ENCODE data around the gene PIK3CB. TPM values are rescaled to one million over a fixed set of nuclear protein-coding genes. Genes with fewer than 3 reads are reported as not detected.
A peak's percentile ranks its signal among the peaks of the same experiment; 100 is the strongest.
"Not testable (repeated sequence)": the region's sequence is repeated elsewhere in the genome, so short reads cannot be mapped to it uniquely, and the experiment has no call there.

PIK3CB gene
- total RNA-seq, 1 donor from 2014 or later, result 16.7 TPM

- no peak for TF ChIP-seq CTCF (IDR thresholded peaks at IDR 0.05)
- no peaks in the 10 kb centered on the region for H3K27me3 Mint-ChIP-seq (ENCODE audit: unreplicated experiment)
- no peaks in the 10 kb centered on the region for H3K36me3 Mint-ChIP-seq (ENCODE audit: unreplicated experiment)
- no peaks in the 10 kb centered on the region for H3K9me3 Mint-ChIP-seq (ENCODE audit: unreplicated experiment)
- H3K4me3 Mint-ChIP-seq (ENCODE audit: unreplicated experiment), result no peak overlapping the region
- peaks cover 2% of the 10 kb centered on the region for H3K4me1 Mint-ChIP-seq (ENCODE audit: unreplicated experiment)
- no peak for DNase-seq (ENCODE audit: extremely low spot score, unreplicated experiment)
- H3K27ac Mint-ChIP-seq (ENCODE audit: unreplicated experiment), result no peak overlapping the region
Observed at GRCh38 chr3:138842483-138843188, 7.9 kb upstream of the PIK3CB start.

GRCh38 chr3:138838385-138838784 is 3.7 kb upstream of the PIK3CB start:
- not testable (repeated sequence) for H3K36me3 Mint-ChIP-seq (ENCODE audit: unreplicated experiment); DNase-seq (ENCODE audit: extremely low spot score, unreplicated experiment); H3K27me3 Mint-ChIP-seq (ENCODE audit: unreplicated experiment); H3K27ac Mint-ChIP-seq (ENCODE audit: unreplicated experiment); H3K4me3 Mint-ChIP-seq (ENCODE audit: unreplicated experiment); H3K9me3 Mint-ChIP-seq (ENCODE audit: unreplicated experiment)
- H3K4me1 Mint-ChIP-seq (ENCODE audit: unreplicated experiment), result peaks cover 13% of the 10 kb centered on the region

GRCh38 chr3:138835846-138836245 is 1.1 kb upstream of the PIK3CB start:
- not testable (repeated sequence) for H3K27ac Mint-ChIP-seq (ENCODE audit: unreplicated experiment); H3K9me3 Mint-ChIP-seq (ENCODE audit: unreplicated experiment); H3K36me3 Mint-ChIP-seq (ENCODE audit: unreplicated experiment); DNase-seq (ENCODE audit: extremely low spot score, unreplicated experiment); H3K4me3 Mint-ChIP-seq (ENCODE audit: unreplicated experiment); H3K27me3 Mint-ChIP-seq (ENCODE audit: unreplicated experiment)
- peaks cover 19% of the 10 kb centered on the region for H3K4me1 Mint-ChIP-seq (ENCODE audit: unreplicated experiment)

- peak overlapping the region; percentile 99 for H3K27ac Mint-ChIP-seq (ENCODE audit: unreplicated experiment)
- no peaks in the 10 kb centered on the region for H3K36me3 Mint-ChIP-seq (ENCODE audit: unreplicated experiment)
- no peak for TF ChIP-seq CTCF (IDR thresholded peaks at IDR 0.05)
- DNase-seq (ENCODE audit: extremely low spot score, unreplicated experiment), result no peak
- peak overlapping the region; percentile 84 for H3K4me3 Mint-ChIP-seq (ENCODE audit: unreplicated experiment)
- H3K9me3 Mint-ChIP-seq (ENCODE audit: unreplicated experiment), result no peaks in the 10 kb centered on the region
- H3K4me1 Mint-ChIP-seq (ENCODE audit: unreplicated experiment), result peaks cover 19% of the 10 kb centered on the region
- H3K27me3 Mint-ChIP-seq (ENCODE audit: unreplicated experiment), result no peaks in the 10 kb centered on the region
Observed at GRCh38 chr3:138835397-138835757, 649 bp upstream of the PIK3CB start.

- H3K4me3 Mint-ChIP-seq (ENCODE audit: unreplicated experiment), result peak overlapping the region; percentile 77
- no peaks in the 10 kb centered on the region for H3K36me3 Mint-ChIP-seq (ENCODE audit: unreplicated experiment)
- no peaks in the 10 kb centered on the region for H3K27me3 Mint-ChIP-seq (ENCODE audit: unreplicated experiment)
- no peaks in the 10 kb centered on the region for H3K9me3 Mint-ChIP-seq (ENCODE audit: unreplicated experiment)
- peaks cover 21% of the 10 kb centered on the region for H3K4me1 Mint-ChIP-seq (ENCODE audit: unreplicated experiment)
- peak; percentile 44 for TF ChIP-seq CTCF (IDR thresholded peaks at IDR 0.05)
- H3K27ac Mint-ChIP-seq (ENCODE audit: unreplicated experiment), result peak overlapping the region; percentile 75
- no peak for DNase-seq (ENCODE audit: extremely low spot score, unreplicated experiment)
Observed at GRCh38 chr3:138833899-138834595, 681 bp downstream of the PIK3CB start.

- H3K9me3 Mint-ChIP-seq (ENCODE audit: unreplicated experiment); H3K27ac Mint-ChIP-seq (ENCODE audit: unreplicated experiment); H3K27me3 Mint-ChIP-seq (ENCODE audit: unreplicated experiment); H3K36me3 Mint-ChIP-seq (ENCODE audit: unreplicated experiment); DNase-seq (ENCODE audit: extremely low spot score, unreplicated experiment); H3K4me3 Mint-ChIP-seq (ENCODE audit: unreplicated experiment): not testable (repeated sequence)
- H3K4me1 Mint-ChIP-seq (ENCODE audit: unreplicated experiment), result peaks cover 21% of the 10 kb centered on the region
Observed at GRCh38 chr3:138832473-138833057, 2.2 kb downstream of the PIK3CB start.
